ENCODE data around the gene LRPAP1.
"Not testable (repeated sequence)": the region's sequence is repeated elsewhere in the genome, so short reads cannot be mapped to it uniquely, and the experiment has no call there.

LRPAP1 gene

DNA sequence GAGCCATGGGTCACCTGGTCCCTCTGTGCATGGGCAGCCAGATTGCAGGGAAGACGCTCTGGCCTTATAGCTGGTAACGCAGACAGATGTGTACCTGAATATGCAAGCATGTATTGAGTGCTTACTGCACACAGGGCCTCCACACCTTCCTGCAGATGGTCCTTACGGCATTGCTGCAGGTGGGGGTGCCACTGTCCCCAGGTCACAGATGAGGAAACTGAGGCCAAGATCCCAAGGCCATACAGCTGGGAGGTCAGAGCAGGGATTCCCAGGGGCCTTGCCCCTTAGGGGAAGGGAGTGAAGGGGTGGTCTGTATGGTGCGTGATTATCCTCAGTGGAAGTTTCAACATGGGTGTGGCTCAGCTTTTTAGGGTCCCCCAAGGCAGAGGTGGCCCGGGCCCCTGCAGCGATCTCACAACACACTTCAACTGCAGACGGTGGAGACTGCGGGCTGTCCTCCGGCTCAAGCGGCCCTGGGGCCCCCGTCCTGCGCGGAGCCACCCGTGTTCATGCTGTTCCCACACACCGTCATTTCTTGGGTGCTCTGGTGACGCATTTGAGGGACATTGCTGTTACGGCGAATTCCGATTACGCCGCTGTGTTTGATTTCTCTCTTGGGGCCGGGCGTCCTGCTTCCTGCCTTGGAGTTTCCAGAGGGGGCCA, 61.0 kb downstream of the LRPAP1 start:
- DNase-seq (ENCODE audit: low spot score), result no peak

DNA sequence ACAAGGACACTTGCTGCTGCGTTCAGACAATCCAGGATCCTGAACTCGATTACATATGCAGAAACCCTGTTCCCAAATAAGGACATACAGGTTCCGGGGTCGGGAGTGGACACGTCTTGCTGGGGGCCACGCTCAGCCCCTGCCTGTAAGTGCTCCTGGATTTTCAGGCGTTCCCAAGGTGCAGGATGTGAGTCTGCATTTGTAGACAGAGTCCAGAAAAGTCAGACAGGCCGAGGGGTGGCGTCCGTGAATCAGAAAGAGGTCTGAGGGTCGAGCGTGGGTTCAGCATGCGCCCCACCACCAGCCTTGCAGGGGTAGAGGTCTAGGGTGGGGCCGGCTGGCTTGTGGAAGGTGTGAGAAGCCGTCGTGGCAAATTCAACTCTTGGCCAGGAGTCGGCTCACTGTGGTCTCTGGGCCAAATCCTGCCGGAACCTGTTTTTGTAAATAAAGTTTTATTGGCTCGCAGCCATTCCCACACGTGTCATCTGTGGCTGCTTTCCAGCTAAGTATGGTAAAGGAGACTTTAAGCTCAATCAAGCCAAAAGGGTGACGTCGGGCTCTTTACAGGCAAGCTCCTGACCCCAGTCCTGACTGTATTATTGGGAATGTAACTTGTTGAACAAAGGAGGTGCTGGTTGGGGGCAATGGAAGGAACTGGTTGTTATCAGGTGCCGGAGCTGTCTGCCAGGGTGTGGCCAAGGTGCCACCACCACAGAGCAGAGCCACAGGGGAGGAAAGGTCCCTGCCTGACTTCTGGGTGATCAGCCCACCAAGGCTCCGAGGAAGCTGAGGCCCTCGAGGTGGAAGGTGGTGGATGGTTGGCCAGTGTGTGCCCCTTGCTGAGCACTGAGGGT, 61.8 kb downstream of the LRPAP1 start:
- no peak for DNase-seq (ENCODE audit: low spot score)

DNA sequence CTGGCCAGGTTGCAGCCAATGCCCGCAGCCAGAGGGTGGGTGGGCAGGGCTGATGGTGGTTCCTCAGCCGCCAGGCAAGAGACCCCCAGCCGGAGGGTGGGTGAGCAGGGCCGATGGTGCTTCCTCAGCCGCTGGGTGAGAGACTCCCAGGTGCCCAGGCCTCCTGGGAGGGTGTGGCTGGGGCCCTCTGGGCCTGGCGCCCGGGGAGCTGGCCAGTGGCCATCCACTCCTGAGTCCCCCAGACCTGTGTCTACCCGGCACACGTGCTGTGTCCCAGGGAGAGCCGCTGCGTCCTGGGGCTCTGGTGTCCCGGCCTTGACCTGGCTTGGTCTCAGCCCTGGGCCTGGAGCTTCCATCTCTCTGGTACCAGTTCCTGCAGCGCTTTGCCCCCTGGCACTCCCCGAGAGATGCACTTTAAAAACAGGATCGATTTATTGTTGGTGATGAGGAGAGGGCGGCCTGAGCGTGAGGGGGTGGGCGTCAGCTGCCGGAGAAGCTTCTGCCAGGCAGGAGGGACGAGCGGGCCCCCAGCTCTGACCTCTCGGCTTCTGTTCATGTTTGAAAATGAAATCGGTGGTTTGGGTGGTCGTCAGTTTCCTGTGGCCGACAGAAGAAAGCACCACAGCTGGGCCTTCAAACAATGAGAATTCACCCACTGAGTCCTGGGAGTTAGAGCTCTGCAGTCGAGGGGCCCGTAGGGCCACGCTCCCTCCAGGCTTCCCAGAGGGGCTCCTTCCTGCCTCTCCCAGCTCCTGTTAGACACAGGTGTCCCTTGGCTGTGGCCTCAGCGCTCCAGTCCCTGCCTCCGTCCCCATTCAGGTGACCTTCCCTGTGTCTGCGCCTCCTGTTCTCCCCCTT, 62.6 kb downstream of the LRPAP1 start:
- no peak for DNase-seq (ENCODE audit: low spot score)

DNA sequence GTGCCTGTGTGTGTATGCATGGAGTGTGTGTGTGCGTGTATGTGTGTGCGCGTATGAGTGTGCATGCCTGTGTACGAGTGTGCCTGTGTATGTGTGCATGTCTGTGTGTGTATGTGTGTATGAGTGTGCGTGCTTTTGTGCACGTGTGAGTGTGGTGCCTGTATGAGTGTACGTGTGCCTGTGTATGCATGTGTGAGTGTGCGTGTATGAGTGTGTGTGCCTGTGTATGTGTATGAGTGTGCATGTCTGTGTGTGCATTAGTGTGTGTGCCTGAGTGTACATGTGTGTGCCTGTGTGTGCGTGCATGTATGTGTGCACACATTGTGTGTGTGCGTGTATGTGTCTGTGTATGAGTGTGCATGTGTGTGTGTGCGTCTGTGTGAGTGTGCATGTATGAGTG, 63.4 kb downstream of the LRPAP1 start:
- no peak for DNase-seq (ENCODE audit: low spot score)

DNA sequence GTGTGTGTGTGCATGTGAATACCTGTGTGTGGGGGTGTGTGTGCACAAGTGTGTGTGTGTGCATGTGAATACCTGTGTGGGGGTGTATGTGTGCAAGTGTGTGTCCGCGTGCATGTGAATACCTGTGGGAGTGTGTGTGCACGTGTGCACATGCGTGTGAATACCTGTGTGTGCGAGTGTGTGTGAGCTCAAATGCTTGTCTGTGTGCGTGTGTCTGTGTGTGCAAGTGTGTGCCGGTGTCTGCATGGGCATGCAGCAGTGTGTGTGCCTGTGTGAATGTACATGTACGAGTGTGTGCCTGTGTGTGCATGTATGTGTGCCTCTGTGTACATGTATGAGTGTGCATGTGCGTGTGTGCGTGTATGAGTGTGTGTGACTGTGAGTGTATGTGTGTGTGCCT, 64.1 kb downstream of the LRPAP1 start:
- no peak for DNase-seq (ENCODE audit: low spot score)

DNA sequence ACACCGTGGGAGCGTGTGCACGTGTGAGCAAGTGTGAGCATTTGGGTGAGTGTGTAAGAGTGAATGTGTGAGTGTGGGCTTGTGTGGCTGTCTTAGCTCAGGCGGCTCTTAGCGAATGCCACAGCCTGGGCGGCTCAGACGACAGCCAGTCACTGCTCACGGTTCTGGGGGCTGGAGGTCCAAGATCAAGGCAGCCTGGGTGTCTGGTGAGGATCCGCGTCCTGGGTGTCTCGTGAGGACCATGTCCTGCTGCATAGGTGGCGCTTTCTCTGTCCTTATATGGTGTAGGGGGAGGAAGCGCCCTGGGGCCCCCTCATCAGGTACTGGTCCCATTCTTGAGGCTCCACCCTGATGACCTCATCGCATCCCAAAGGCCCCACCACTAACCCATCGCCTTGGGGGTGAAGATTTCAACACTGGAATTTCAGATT, 64.6 kb downstream of the LRPAP1 start:
- DNase-seq (ENCODE audit: low spot score), result no peak

DNA sequence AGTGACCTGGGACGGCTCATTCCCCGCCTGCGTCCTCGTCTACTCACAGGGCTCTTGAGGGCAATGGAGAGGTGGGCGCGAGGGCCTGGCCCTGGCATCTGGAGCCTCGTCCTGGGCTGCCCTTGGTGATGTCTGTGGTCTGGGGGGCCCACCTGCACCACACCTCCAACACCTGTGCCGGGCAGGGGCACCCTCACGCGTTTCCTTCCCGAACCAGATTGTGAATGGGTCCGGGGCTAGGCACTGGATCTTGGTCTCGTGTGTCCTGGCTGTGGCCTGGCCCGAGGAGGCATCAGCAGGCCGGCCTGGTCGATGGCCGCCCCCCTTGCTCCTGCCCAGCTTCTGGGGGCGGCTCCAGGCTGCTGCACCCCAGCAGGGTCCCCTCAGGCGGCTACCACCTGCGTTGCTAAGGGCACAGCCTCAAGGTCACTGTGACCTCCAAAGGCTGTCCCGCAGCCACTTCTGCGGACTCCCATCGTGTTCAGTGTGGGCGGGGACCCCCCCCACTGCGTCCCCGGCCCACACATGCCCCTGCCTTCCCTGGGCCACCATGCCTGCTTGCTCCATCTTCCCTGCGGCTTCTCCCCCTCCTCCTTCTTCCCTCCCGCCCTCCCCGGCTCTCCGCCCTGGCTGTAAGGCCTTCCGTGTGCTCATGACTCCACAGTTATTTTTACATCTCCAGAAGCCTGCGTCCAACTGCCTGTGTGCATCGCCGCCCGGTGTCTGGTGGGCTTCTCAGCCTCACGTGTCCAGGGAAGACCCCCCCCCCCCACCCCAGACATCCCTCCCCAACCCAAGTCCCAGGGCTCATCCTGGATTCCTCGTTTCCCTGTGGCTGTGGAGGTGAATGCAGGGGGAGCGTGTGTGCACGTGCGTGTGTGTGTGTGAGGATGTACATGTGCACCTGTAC, 65.3 kb downstream of the LRPAP1 start:
- no peak for DNase-seq (ENCODE audit: low spot score)

DNA sequence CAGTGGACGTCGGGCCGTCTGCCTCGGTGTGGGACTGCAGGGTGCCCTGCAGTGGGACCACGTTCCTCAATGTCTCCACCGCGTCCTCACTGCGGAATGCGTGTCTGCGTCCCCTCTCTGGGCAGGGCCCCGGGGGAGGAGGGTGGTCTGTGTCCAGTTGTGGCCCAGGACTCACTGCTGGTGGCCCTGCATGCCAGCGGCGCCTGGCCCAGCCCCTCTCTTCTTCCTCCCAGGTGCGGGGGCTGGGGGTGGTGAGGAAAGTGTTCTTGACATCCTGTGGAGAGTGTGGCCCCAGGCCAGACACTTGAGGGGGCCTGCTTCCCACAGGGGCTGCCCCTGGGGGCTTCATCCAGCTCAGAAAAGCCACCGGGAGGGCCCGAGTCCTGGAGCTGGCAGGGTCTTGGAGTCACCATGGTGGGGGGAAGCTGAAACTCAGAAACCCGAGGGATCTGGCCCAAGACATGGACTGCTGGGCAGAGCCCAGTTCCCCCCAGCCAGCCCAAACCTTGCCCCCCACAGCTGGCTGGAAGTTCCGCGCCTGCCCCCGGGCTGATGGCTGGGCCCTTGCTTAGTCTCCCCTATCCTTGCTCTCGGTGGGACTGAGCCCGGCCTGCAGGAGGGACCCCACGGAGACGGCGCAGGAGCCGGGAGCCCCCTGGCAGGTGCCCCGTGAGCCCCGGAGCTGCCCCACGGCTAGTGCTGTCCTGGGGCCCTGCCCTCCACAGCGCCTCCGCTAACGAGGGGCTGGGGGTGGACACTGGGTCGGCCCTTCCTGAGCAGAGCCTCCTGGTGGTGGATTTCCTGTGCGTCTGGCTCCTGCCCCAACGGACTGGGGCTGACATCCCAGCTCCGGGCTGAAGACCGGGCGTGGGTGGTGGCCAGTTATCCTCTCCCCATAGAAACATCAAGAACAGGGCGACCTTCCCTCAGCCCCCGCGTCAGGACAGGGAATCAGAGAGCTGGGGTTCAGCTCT, 66.2 kb downstream of the LRPAP1 start:
- DNase-seq (ENCODE audit: low spot score), result no peak

DNA sequence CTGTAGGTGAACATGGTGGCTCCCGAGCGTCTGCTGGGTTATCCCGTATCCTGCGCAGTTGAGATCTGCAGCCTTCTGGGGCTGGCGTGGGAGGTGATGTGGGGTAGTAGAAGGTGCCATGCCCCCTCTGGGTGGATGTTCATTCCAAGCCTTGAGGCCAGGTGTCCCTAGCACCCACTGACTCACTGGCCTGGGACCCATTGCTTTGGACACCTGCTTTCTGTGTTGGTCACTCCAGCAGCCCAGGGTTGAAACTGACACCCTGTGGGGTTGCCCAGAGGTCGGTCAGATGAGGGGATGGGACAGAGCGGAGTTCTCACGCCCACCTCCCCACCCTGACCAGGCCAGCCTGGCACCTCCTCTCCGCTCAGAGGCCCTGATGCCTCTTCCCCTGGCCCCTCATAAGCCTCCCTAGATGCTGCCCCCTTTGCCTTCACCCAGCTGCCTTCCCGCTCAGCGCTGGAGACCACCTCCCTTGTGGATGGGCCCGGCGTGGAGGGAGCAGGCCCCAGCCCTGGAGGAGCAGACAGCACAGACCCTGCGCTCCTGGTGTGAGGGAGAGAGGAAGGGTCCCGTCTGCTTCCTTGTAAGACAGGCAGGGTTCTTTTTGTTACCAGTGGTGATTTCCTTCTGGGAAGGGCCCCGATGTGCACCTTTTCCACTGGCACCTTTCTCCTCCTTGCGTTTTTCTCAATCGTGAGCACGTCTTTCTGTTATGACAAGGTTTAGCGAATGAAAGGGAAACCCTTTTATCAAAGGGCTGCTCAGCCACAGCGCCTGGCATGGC, 67.1 kb downstream of the LRPAP1 start:
- DNase-seq (ENCODE audit: low spot score), result no peak

DNA sequence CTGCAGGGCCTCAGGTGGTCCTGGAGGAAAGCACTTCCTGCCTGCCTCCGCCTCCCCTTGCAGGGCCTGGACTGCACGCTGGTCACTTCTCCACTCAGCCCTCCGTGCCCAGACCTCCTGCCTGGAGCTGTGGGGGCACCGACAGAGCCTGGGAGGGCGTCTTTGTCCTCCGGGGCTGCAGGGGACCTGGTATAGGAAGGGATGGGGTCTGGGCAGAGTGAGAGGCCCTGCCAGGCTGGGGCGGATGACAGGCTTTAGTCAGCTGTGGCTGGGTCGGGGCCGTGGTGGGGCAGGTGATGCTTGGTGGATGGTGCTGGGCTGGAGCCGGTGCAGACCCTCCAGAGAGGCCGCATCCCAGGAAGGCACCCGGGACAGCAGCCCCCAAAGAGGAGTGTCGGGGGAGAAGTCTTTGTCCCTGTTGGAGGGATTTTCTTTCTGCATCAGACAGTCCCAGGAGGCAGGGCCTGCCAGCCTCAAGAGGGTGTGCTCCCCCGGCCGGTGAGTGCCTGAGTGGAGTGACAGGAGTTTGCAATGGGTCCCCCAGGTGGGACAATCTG, 67.8 kb downstream of the LRPAP1 start:
- DNase-seq (ENCODE audit: low spot score), result no peak

DNA sequence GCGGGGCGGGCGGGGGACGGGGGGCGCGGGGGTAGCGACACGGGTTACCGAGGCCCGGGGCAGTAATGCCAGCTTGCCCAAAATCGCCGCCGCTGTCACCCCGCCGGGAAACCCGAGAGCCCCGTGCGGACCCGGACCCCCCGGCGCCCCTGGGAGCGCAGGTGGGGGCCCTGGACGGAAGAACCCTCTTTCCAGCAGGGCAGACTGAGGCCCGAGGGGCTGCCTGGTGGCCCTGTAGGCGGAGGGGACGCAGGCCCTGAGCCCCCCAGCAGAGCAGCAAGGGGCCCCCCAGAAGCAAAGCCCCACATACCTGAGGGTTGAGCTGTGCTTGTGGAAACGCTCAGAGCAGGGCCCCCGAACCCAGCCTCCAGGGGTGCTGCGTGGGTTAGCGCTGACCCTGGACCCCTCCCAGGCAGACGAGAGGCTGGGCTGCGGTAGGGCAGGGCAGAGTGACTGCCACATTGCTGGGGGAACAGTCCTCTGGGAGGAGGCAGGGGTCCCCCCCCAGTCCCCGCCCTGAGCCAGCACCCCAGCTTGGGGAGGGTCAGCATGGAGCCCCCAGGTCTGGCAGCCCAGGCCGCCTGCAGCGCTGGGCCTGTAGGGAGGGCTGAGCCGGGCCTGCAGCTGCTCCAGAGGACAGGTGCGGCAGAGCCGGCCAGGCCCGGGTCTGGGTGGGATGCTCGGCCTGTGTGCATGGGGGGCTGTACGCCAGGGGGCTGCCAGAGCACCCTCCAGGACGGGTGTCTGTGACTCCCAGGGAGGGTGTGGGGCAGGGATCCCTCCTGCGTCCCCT, 68.5 kb downstream of the LRPAP1 start:
- no peak for DNase-seq (ENCODE audit: low spot score)

DNA sequence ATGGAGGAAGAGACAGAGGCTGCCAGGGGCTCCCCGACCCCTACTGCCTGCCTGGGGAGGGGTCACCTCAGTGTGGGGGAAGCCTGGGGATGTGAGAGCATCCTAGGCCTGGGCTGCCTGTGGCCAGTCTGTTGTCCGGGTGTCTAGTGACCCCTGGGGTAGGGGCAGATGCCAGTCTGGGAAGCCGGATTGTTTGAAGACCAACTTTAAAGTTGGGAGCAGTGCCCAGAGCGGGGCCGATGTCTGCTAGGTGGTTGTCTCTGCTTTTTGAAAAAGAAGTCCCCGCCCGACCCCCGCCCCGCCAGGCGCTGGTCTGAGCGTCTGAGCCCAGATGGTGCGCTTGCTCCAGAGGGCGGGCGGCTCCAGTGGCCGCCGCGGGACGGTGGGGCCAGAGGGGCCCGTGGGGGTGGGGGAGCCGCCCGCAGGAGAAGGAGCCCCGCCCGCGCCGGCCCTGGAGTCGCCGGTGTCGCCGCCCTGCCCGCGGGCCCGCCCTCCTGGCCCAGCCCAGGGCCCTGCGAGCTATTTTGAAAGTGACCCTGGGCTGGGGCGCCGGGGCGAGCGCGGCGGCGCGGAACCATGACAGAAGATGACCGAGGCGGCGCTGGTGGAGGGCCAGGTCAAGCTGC, 69.3 kb downstream of the LRPAP1 start, which contains the start of gene DOK7:
Gene DOK7 (plus strand): TSS at position 517 of the 626 bp plus-strand sequence. CDS start 70 bp downstream, at position 587.
- DNase-seq (ENCODE audit: low spot score), result no peak

DNA sequence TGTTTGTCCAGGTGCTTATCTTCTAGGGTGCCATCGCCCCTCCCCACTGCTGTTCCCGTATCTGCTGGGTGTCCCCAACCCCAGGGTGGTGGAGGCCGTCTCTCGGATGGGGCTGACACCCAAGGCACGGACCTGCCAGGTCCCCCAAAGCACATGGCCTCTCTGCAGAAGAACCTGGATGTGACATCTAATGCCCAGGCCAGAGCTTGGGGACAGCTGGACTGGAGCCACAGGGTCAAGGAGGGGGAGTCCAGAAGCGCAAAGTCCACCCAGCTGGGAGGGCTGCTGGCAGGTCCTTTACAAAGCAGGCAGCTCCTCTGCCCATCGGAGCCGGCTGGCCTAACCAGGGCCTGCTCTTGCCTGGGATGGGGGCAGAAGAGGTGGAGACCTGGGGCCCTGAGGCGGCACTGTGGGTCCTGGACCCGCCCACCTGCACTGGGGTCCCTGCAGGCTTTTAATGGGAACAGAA, 69.9 kb downstream of the LRPAP1 start:
- no peak for DNase-seq (ENCODE audit: low spot score)

DNA sequence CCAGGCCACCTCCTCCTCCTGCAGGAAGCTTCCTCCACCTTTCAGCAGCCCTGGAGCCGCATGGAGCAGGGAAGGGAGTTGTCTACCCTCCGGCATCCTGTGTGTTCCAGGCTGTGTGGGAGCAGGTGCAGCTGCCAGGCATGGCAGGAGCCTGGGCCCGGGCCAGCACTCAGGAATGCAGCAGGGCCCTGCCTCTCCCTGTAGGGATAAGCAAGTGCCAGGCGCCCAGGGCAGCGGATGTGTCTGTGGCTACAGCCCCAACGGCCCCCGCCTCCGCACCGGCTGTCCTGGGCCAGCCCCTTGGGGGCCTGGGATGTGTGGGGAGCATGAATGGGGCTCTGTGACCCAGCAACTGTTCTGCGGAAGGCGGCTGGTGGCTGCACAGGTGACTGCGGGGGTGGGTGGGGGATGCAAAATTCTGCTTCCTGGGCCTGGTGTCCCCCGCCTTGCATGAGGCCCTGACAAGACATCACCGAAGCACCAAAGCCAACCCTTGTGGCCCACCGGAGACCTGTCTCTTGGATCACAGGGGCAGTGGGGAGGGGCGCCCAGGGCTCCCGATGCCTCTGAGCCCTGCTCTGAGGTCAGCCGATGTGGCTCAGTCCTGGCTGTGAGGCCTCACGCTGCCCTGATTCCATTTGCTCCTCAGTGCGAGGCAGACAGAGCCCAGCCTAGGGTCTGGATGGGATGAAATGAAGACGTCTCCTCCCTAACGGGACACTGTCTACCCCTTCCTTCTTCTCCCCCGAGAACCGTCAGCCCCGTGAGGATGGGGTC, 70.5 kb downstream of the LRPAP1 start:
- DNase-seq (ENCODE audit: low spot score), result no peak

DNA sequence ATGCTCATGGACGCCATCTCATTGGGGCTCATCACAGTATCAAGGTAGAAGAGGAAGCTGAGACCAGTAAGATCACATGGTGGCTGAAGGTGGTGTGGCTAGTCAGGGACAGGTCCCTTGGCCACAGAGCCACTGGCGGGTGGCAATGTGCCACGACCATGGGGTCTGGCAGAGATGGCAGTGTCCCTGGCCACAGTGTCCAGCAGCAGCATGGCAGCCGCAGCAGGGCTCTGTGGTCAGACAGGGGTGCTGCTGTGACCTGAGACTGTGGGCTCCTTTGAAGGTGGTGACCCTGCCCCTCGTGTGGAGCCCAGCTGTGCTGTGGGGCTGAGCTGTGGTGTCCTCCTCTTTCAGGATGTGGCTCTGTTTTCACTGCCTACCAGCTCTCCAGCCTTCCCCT, 71.3 kb downstream of the LRPAP1 start:
- DNase-seq (ENCODE audit: low spot score), result no peak

DNA sequence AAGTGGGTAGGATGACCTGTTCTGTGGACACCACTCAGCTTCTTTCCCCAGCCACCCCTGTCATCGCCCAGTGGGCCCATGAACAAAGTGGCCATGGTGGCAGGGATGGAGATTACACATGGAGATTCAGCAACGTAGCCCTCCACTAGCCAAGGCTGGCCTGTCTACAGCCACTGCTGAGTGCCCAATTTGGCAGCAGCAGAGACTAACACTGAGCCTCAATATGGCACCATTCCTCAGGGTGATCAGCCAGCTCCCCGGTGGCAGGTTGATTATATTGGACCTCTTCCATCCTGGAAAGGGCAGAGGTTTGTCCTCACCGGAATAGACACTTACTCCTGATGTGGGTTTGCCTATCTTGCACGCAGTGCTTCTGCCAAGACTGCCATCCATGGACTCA, 73.1 kb downstream of the LRPAP1 start:
- DNase-seq (ENCODE audit: low spot score), result not testable (repeated sequence)

DNA sequence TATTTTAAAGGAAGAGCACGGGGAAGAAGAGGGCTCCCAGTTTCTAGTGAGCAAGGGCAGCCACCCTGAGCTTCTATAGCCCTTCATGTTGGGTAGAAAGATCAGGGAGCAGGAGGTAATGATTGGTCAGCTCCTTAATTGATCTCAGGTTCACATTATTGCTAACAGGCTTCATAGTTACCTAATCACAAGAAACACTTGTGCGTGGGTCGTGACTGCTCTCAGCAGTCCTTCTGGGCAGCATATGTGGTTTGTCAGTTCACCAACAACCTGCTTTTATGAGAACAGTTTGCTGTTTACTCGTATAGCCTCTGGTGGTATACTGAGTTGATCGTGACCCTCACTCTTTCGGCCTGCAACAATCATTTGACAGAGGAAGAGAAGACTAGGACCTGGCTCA, 73.9 kb downstream of the LRPAP1 start:
- no peak for DNase-seq (ENCODE audit: low spot score)
